ENCODE measurements around the gene KCNQ5.
"Not testable (repeated sequence)": the region's sequence is repeated elsewhere in the genome, so short reads cannot be mapped to it uniquely, and the experiment has no call there.

Gene KCNQ5

GRCh38 chr6:72892901-72893300, 271.0 kb downstream of the KCNQ5 start:
- peaks cover 7% of the 10 kb centered on the region for H3K36me3 Mint-ChIP-seq
- H3K9me3 Mint-ChIP-seq = peaks cover 4% of the 10 kb centered on the region
- no peak for ATAC-seq (ENCODE audit: low read depth)
- H3K27me3 Mint-ChIP-seq = no peaks in the 10 kb centered on the region
- H3K4me3 Mint-ChIP-seq = no peak overlapping the region
- H3K27ac Mint-ChIP-seq = no peak overlapping the region
- no peaks in the 10 kb centered on the region for H3K4me1 Mint-ChIP-seq
- no peak for DNase-seq (ENCODE audit: low spot score in 2 of 2)

- no peak for DNase-seq (ENCODE audit: low spot score in 2 of 2)
Measured at GRCh38 chr6:72894091-72894490, 272.2 kb downstream of the KCNQ5 start.

GRCh38 chr6:72898313-72898712, 276.4 kb downstream of the KCNQ5 start:
- Mint-ChIP-seq H3K36me3 (peaks cover 22% of the 10 kb centered on the region), H3K9me3 (peaks cover 15% of the 10 kb centered on the region)
- H3K27me3 Mint-ChIP-seq; H3K4me1 Mint-ChIP-seq; DNase-seq (ENCODE audit: low spot score in 2 of 2); ATAC-seq (ENCODE audit: low read depth); H3K4me3 Mint-ChIP-seq; H3K27ac Mint-ChIP-seq: not testable (repeated sequence)

More at GRCh38 chr6:72894091-72894490, 272.2 kb downstream of the KCNQ5 start:
- H3K4me1 Mint-ChIP-seq = no peaks in the 10 kb centered on the region
- H3K27me3 Mint-ChIP-seq = no peaks in the 10 kb centered on the region
- H3K27ac Mint-ChIP-seq = no peak overlapping the region
- peaks cover 8% of the 10 kb centered on the region for H3K9me3 Mint-ChIP-seq
- H3K36me3 Mint-ChIP-seq = peaks cover 13% of the 10 kb centered on the region
- H3K4me3 Mint-ChIP-seq = no peak overlapping the region
- no peak for ATAC-seq (ENCODE audit: low read depth)

- Mint-ChIP-seq H3K9me3 (peaks cover 5% of the 10 kb centered on the region), H3K27ac (no peak overlapping the region), H3K27me3 (no peaks in the 10 kb centered on the region), H3K4me1 (peaks cover 5% of the 10 kb centered on the region), H3K4me3 (no peak overlapping the region), H3K36me3 (peaks cover 6% of the 10 kb centered on the region)
- DNase-seq (ENCODE audit: low spot score in 2 of 2) (no peak), ATAC-seq (ENCODE audit: low read depth) (no peak)
Measured at GRCh38 chr6:72905705-72906478, 284.0 kb downstream of the KCNQ5 start.

GRCh38 chr6:72911463-72912155, 289.7 kb downstream of the KCNQ5 start:
- H3K4me3 Mint-ChIP-seq = no peak overlapping the region
- peaks cover 5% of the 10 kb centered on the region for H3K4me1 Mint-ChIP-seq
- ATAC-seq (ENCODE audit: low read depth) = no peak
- no peaks in the 10 kb centered on the region for H3K27me3 Mint-ChIP-seq
- no peaks in the 10 kb centered on the region for H3K36me3 Mint-ChIP-seq
- no peaks in the 10 kb centered on the region for H3K9me3 Mint-ChIP-seq
- H3K27ac Mint-ChIP-seq = no peak overlapping the region
- DNase-seq (ENCODE audit: low spot score in 2 of 2) = no peak

- Mint-ChIP-seq H3K9me3 (no peaks in the 10 kb centered on the region), H3K27ac (no peak overlapping the region), H3K27me3 (no peaks in the 10 kb centered on the region), H3K4me3 (no peak overlapping the region), H3K36me3 (no peaks in the 10 kb centered on the region), H3K4me1 (peaks cover 6% of the 10 kb centered on the region)
- DNase-seq (ENCODE audit: low spot score in 2 of 2) (no peak), ATAC-seq (ENCODE audit: low read depth) (no peak)
Measured at GRCh38 chr6:72913797-72914196, 291.9 kb downstream of the KCNQ5 start.

GRCh38 chr6:72916298-72916697, 294.4 kb downstream of the KCNQ5 start:
- no peaks in the 10 kb centered on the region for H3K9me3 Mint-ChIP-seq
- H3K36me3 Mint-ChIP-seq = no peaks in the 10 kb centered on the region
- DNase-seq (ENCODE audit: low spot score in 2 of 2) (no peak), ATAC-seq (ENCODE audit: low read depth) (no peak)
- H3K4me1 Mint-ChIP-seq = peaks cover 6% of the 10 kb centered on the region
- H3K4me3 Mint-ChIP-seq = no peak overlapping the region
- no peaks in the 10 kb centered on the region for H3K27me3 Mint-ChIP-seq
- H3K27ac Mint-ChIP-seq = no peak overlapping the region

- H3K27me3 Mint-ChIP-seq = no peaks in the 10 kb centered on the region
- DNase-seq (ENCODE audit: low spot score in 2 of 2) = no peak
- H3K9me3 Mint-ChIP-seq = no peaks in the 10 kb centered on the region
- no peak for ATAC-seq (ENCODE audit: low read depth)
- H3K27ac Mint-ChIP-seq = no peak overlapping the region
- no peak overlapping the region for H3K4me3 Mint-ChIP-seq
- peaks cover 6% of the 10 kb centered on the region for H3K4me1 Mint-ChIP-seq
- no peaks in the 10 kb centered on the region for H3K36me3 Mint-ChIP-seq
Measured at GRCh38 chr6:72916906-72917305, 295.0 kb downstream of the KCNQ5 start.

- Mint-ChIP-seq H3K4me3 (no peak overlapping the region), H3K27me3 (no peaks in the 10 kb centered on the region)
Measured at GRCh38 chr6:72922401-72922800, 300.5 kb downstream of the KCNQ5 start.

GRCh38 chr6:72925136-72925535, 303.3 kb downstream of the KCNQ5 start:
- Mint-ChIP-seq H3K4me3 (no peak overlapping the region), H3K4me1 (peaks cover 5% of the 10 kb centered on the region), H3K9me3 (no peaks in the 10 kb centered on the region), H3K27me3 (no peaks in the 10 kb centered on the region), H3K27ac (no peak overlapping the region), H3K36me3 (peaks cover 3% of the 10 kb centered on the region)
- DNase-seq (ENCODE audit: low spot score in 2 of 2) (no peak), ATAC-seq (ENCODE audit: low read depth) (no peak)

More at GRCh38 chr6:72922401-72922800, 300.5 kb downstream of the KCNQ5 start:
- ATAC-seq (ENCODE audit: low read depth) (no peak), DNase-seq (ENCODE audit: low spot score in 2 of 2) (no peak)
- Mint-ChIP-seq H3K36me3 (peaks cover 3% of the 10 kb centered on the region), H3K4me1 (peaks cover 9% of the 10 kb centered on the region), H3K9me3 (no peaks in the 10 kb centered on the region), H3K27ac (no peak overlapping the region)

- no peak for DNase-seq (ENCODE audit: low spot score in 2 of 2)
- Mint-ChIP-seq H3K27ac (no peak overlapping the region), H3K36me3 (peaks cover 6% of the 10 kb centered on the region), H3K9me3 (no peaks in the 10 kb centered on the region), H3K27me3 (no peaks in the 10 kb centered on the region), H3K4me1 (peaks cover 2% of the 10 kb centered on the region), H3K4me3 (no peak overlapping the region)
- no peak for ATAC-seq (ENCODE audit: low read depth)
Measured at GRCh38 chr6:72930556-72931132, 308.8 kb downstream of the KCNQ5 start.

- Mint-ChIP-seq H3K36me3 (peaks cover 6% of the 10 kb centered on the region), H3K4me1 (peaks cover 2% of the 10 kb centered on the region), H3K9me3 (no peaks in the 10 kb centered on the region), H3K4me3 (no peak overlapping the region), H3K27me3 (no peaks in the 10 kb centered on the region), H3K27ac (no peak overlapping the region)
- DNase-seq (ENCODE audit: low spot score in 2 of 2) (no peak), ATAC-seq (ENCODE audit: low read depth) (no peak)
Measured at GRCh38 chr6:72931325-72931887, 309.5 kb downstream of the KCNQ5 start.

- no peak for ATAC-seq (ENCODE audit: low read depth)
- Mint-ChIP-seq H3K27me3 (no peaks in the 10 kb centered on the region), H3K4me3 (no peak overlapping the region), H3K9me3 (no peaks in the 10 kb centered on the region), H3K27ac (no peak overlapping the region), H3K4me1 (peaks cover 4% of the 10 kb centered on the region), H3K36me3 (peaks cover 6% of the 10 kb centered on the region)
- no peak for DNase-seq (ENCODE audit: low spot score in 2 of 2)
Measured at GRCh38 chr6:72933233-72933632, 311.4 kb downstream of the KCNQ5 start.

Data from memory B cell (primary cell).